GM23338 (cell line): ENCODE measurements around the gene UBE3A.

Experiments used
- CREB1 ChIP-seq: fragments of 250-450 bp; sonication (Bioruptor Pico); IDR thresholded peaks from 2 replicates; pipeline ENCODE4 v1.5.0; 2020; ENCODE audit warnings: low read depth, mild to moderate bottlenecking, moderate library complexity
- POLR2AphosphoS5 ChIP-seq: IDR thresholded peaks from 2 replicates; pipeline ENCODE4 v1.6.1; 2016; ENCODE audit warnings: antibody characterized with exemption, low read depth
- TF ChIP-seq, protein P1 (sequence below), 2 experiments: fragments of 200-600 bp in 1 of 2; sonication (generic) in 1 of 2; conservative IDR thresholded peaks; 2 replicates each; pipeline versions ENCODE4 v1.5.1 to v1.6.1; 2016 to 2017; ENCODE audit warnings: antibody characterized with exemption in 2 of 2, low read depth in 2 of 2, mild to moderate bottlenecking in 2 of 2, moderate library complexity in 1 of 2

DNA sequence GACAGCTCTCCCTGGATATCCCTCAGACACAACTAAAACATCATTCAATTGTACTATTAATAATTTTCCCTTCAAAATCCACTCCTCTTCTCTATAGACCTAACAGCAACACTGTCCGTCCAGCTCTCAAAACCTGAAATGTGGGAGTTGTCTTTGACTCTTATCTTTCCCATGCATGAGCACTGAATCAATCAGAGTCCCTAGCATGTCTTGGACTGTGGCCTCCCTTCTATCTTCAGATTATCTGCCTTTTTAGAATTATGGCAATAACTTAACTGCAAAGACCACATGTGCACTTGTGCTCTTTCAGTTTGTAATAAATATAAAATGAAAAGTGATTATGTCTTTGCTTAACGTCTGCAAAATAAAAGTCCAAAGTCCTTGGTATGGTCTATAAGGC, 107.0 kb downstream of the UBE3A start:
- TF ChIP-seq POLR2AphosphoS5 (no peak), CREB1 (CRISPR knock-in tag) (no peak)
- TF ChIP-seq, protein P1, sequence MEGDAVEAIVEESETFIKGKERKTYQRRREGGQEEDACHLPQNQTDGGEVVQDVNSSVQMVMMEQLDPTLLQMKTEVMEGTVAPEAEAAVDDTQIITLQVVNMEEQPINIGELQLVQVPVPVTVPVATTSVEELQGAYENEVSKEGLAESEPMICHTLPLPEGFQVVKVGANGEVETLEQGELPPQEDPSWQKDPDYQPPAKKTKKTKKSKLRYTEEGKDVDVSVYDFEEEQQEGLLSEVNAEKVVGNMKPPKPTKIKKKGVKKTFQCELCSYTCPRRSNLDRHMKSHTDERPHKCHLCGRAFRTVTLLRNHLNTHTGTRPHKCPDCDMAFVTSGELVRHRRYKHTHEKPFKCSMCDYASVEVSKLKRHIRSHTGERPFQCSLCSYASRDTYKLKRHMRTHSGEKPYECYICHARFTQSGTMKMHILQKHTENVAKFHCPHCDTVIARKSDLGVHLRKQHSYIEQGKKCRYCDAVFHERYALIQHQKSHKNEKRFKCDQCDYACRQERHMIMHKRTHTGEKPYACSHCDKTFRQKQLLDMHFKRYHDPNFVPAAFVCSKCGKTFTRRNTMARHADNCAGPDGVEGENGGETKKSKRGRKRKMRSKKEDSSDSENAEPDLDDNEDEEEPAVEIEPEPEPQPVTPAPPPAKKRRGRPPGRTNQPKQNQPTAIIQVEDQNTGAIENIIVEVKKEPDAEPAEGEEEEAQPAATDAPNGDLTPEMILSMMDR (conservative IDR thresholded peaks at IDR 0.05; ENCODE audit: low read depth in 2 of 2) = no peak
